A549 (cell line): ENCODE results near the gene RSL24D1.

Source experiments
- BHLHE40 ChIP-seq: IDR thresholded peaks from 2 replicates; pipeline ENCODE4 v1.6.1; 2012; ENCODE audit warnings: low read depth, low read length, inconsistent platforms
- CEBPB ChIP-seq, 2 experiments: fragments of >200 bp in 1 of 2; sonication (Bioruptor Twin) in 1 of 2; formaldehyde crosslinking in 1 of 2; IDR thresholded peaks; 2 replicates each; pipeline ENCODE4 v1.6.1; 2012 to 2016
- CTCF ChIP-seq: fragments of >200 bp; sonication (Bioruptor Twin); formaldehyde crosslinking; IDR thresholded peaks from 3 replicates; pipeline ENCODE4 v1.5.1; 2016
- POLR2A ChIP-seq: IDR thresholded peaks from 2 replicates; pipeline ENCODE4 v1.6.1; 2012; ENCODE audit warnings: mild to moderate bottlenecking, low read length
- POLR2AphosphoS2 ChIP-seq: conservative IDR thresholded peaks from 2 replicates; pipeline ENCODE4 v1.6.1; 2012; ENCODE audit warnings: low read length, improper control_type of control experiment, inconsistent platforms

- TF ChIP-seq POLR2AphosphoS2 (no peak), CTCF (peak; percentile 86), BHLHE40 (no peak), CEBPB (IDR thresholded peaks at IDR 0.05) (no peak), POLR2A (no peak)
These were observed 28.3 kb downstream of the RSL24D1 start for GRCh38 chr15:55168350-55168974.
